ENCODE data around the gene RNF32.
A peak's percentile ranks its signal among the peaks of the same experiment; 100 is the strongest.
"Not testable (repeated sequence)": the region's sequence is repeated elsewhere in the genome, so short reads cannot be mapped to it uniquely, and the experiment has no call there.

The RNF32 gene

DNA sequence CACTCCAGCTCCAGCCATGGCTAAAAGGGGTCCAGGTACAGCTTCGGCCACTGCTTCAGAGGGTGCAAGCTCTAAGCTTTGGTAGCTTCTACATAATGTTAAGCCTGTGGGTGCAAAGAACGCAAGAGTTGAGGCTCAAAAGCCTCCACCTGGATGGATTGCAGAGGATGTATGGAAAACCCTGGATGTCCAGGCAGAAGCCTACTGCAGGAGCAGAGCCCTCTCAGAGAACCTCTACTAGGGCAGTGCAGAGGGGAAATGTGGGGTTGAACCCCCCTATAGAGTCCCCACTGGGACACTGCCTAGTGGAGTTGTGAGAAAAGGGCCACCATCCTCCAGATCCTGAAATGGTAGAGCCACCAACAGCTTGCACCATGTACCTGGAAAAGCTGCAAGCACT lies 10.7 kb upstream of the RNF32 start:
- H3K9me3 ChIP-seq (ENCODE audit: control insufficient read depth, low read length), result peaks cover 7% of the 10 kb centered on the region
- no peak overlapping the region for H3K9ac ChIP-seq (ENCODE audit: low read length)
- no peaks in the 10 kb centered on the region for H3K36me3 ChIP-seq (ENCODE audit: control insufficient read depth, insufficient read depth, low read length, severe bottlenecking)
- H3K4me3 ChIP-seq (ENCODE audit: low read length), result no peak overlapping the region
- H3K4me1 ChIP-seq (ENCODE audit: control insufficient read depth, insufficient read depth, low read length), result peaks cover 3% of the 10 kb centered on the region
- DNase-seq (ENCODE audit: low read depth), result no peak
- H3K27me3 ChIP-seq (replicated peaks; ENCODE audit: control insufficient read depth, insufficient read depth, low read length), result no peaks in the 10 kb centered on the region

DNA sequence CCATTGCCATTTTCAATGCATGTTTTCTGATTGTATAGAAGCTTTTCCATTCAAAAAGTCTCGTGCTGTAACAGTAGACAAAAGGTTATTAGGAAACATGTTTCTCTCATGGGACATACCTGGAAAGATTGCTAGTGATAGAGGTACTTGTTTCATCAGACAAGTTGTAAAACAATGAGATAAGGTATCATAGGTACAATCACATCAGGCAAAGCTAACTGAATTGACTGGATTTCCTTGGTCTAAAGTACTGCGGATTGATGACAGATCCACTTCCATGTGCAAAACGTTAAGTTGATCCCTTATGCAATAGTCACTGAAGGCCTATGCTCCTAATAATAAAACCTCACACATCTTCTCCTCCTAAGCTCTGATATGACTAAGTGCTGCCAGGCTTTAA lies 6.5 kb upstream of the RNF32 start:
- Histone ChIP-seq H3K9ac (ENCODE audit: low read length) (no peak overlapping the region), H3K36me3 (ENCODE audit: control insufficient read depth, insufficient read depth, low read length, severe bottlenecking) (no peaks in the 10 kb centered on the region), H3K27me3 (replicated peaks; ENCODE audit: control insufficient read depth, insufficient read depth, low read length) (no peaks in the 10 kb centered on the region), H3K4me1 (ENCODE audit: control insufficient read depth, insufficient read depth, low read length) (peaks cover 4% of the 10 kb centered on the region), H3K9me3 (ENCODE audit: control insufficient read depth, low read length) (no peaks in the 10 kb centered on the region), H3K4me3 (ENCODE audit: low read length) (no peak overlapping the region)
- DNase-seq (ENCODE audit: low read depth), result no peak

DNA sequence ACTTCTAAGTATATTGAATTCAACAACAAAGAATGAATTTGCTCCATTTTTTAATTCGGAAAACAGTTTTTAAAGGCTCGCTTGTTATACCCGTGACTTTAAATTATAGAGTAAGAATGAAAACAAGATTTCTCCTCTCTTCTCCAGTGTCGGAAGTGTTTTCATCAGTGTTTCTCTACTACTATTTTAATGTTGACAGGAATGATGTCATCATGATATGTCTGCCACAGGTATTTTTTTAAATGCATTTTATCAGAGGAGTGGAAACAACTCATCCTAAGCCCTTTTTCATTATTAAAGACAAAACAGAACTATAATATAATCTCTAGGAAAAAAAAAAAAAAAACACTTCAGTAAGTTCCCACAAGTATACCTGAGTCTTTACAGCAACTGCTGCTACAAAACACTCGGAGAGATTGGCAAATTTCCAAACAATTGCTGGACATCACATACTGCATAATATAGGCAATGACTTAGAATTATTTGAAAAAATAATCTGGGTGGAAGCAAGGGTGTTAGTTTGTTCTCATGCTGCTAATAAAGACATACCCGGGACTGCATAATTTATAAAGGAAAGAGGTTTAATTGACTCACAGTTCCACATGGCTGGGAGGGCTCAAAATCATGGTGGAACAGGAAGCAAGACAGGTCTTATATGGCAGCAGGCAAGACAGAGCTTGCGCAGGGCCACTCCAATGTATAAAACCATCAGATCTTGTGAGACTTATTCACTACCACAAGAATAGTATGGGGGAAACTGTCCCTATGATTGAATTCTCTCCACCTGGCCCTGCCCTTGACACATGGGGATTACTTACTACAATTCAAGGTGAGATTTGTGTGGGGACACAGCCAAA lies 4.8 kb upstream of the RNF32 start:
- H3K9ac ChIP-seq (ENCODE audit: low read length), result no peak overlapping the region
- H3K36me3 ChIP-seq (ENCODE audit: control insufficient read depth, insufficient read depth, low read length, severe bottlenecking), result no peaks in the 10 kb centered on the region
- H3K27me3 ChIP-seq (replicated peaks; ENCODE audit: control insufficient read depth, insufficient read depth, low read length), result no peaks in the 10 kb centered on the region
- peaks cover 13% of the 10 kb centered on the region for H3K4me1 ChIP-seq (ENCODE audit: control insufficient read depth, insufficient read depth, low read length)
- no peaks in the 10 kb centered on the region for H3K9me3 ChIP-seq (ENCODE audit: control insufficient read depth, low read length)
- no peak overlapping the region for H3K4me3 ChIP-seq (ENCODE audit: low read length)
- no peak for DNase-seq (ENCODE audit: low read depth)

DNA sequence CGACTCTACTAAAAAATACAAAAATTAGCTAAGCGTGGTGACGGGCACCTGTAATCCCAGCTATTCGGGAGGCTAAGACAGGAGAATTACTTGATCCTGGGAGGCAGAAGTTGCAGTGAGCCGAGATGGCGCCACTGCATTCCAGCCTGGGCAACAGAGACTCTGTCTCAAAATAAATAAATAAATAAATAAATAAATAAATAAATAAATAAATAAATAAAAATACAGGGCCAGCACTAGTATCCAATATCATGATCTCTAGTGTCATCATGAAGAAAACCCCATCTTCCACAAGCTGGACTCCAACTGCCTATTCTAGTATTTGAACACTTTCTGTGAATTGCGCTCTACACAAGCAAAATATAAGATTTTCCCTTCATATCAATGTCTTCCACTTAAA lies 3.5 kb upstream of the RNF32 start:
- not testable (repeated sequence) for H3K27me3 ChIP-seq (replicated peaks; ENCODE audit: control insufficient read depth, insufficient read depth, low read length); H3K9me3 ChIP-seq (ENCODE audit: control insufficient read depth, low read length); H3K9ac ChIP-seq (ENCODE audit: low read length); H3K36me3 ChIP-seq (ENCODE audit: control insufficient read depth, insufficient read depth, low read length, severe bottlenecking); H3K4me3 ChIP-seq (ENCODE audit: low read length); DNase-seq (ENCODE audit: low read depth)
- H3K4me1 ChIP-seq (ENCODE audit: control insufficient read depth, insufficient read depth, low read length), result peaks cover 17% of the 10 kb centered on the region

DNA sequence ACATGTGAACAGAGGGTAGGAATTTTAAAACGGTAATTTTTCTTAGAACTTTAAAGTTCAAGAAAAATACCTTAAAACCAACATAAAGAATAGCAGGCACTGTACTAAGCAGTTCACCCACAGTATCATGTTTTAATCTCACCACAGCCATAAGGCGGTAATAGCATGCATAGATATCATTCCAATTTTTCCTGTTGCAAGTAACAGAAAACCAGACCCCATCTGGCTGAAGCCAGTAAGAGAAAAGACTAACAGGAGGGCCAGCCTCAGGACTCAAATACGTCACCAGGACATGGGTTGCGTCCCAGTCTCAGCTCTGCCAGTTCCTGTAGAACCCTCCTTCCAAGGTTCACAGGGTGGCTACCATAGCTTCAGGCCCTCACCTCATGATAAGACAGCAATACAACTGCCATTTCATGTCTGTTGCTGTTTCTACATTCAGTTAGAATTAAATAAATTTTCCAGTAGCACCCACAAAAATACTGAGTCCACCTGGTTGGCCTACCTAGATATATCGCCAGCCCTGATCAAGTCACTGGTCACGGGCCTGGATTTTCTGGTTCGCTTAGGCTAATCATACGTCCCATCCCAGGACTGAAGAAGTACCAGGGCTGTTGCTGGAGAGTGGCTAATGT lies 2.0 kb upstream of the RNF32 start:
- no peaks in the 10 kb centered on the region for H3K27me3 ChIP-seq (replicated peaks; ENCODE audit: control insufficient read depth, insufficient read depth, low read length)
- no peaks in the 10 kb centered on the region for H3K36me3 ChIP-seq (ENCODE audit: control insufficient read depth, insufficient read depth, low read length, severe bottlenecking)
- no peak overlapping the region for H3K4me3 ChIP-seq (ENCODE audit: low read length)
- DNase-seq (ENCODE audit: low read depth), result no peak
- H3K9ac ChIP-seq (ENCODE audit: low read length), result no peak overlapping the region
- peaks cover 17% of the 10 kb centered on the region for H3K4me1 ChIP-seq (ENCODE audit: control insufficient read depth, insufficient read depth, low read length)
- no peaks in the 10 kb centered on the region for H3K9me3 ChIP-seq (ENCODE audit: control insufficient read depth, low read length)

DNA sequence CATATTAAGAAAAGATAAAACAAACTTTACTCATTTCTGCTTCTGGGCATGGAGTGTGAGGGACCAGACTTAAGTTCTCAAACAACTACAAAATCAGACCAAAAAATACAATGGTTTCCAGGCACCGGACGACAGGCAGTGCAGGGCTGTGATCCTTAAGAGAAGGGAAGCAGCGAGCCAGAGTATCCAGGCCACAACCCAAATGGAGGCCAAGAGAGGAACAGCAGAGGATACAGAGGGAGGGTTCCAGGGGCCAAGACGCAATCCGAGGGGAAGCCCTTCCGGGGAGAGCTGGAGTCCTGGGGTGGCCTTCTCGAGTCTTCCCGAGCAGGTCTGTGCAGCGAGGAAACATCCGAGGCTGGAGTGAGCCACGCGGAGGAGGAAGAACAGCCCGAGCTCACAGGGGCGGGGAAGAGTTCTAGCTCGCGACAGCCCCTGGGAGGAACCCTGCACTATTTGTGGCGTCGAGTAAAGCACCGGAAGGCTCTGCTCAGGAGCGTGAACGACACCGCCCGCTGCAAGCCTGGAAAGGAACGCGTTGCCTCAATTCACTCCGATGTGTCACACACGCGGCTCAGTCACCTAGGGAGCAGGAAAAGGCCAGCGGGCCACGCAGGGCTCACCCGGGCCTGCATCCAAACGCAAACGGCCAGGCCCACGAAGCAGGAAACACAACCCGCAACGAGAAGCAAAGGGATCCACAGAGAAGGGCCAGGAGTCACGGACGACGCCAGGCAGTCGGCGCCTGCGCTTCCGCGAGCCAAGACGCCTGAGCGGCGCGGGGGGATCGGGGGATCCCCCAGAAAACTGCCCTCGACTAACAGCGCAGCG lies 933 bp upstream of the RNF32 start:
- H3K4me3 ChIP-seq (ENCODE audit: low read length), result peak overlapping the region; percentile 97
- no peaks in the 10 kb centered on the region for H3K36me3 ChIP-seq (ENCODE audit: control insufficient read depth, insufficient read depth, low read length, severe bottlenecking)
- no peaks in the 10 kb centered on the region for H3K9me3 ChIP-seq (ENCODE audit: control insufficient read depth, low read length)
- H3K27me3 ChIP-seq (replicated peaks; ENCODE audit: control insufficient read depth, insufficient read depth, low read length), result no peaks in the 10 kb centered on the region
- H3K4me1 ChIP-seq (ENCODE audit: control insufficient read depth, insufficient read depth, low read length), result peaks cover 17% of the 10 kb centered on the region
- DNase-seq (ENCODE audit: low read depth), result no peak
- peak overlapping the region; percentile 78 for H3K9ac ChIP-seq (ENCODE audit: low read length)

DNA sequence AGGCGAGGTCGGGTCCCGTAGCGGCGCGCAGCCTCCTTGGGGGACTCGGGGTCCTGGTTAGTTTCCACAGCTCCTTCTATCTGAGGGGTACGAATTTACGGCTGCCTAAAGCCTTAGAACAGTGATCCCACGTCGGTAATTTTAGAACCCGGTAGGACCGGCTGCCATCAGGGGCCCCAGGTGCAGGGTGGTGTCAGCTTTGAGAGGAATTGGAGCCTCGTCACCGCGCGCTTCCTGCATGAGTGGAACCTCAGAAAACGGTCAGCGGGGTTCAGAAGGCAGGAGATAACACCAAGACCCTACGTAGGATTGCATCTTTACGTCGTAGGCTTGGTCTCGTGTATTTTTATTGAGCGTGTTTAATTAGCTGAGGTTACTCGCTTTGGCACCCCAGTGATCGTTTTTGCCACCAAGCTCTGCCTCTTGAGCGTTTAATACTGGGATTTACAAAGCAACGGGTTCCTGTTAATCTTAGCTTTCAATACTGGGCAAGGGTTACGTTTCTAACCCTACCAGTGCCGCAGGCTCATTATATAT lies 443 bp downstream of the RNF32 start:
- H3K4me1 ChIP-seq (ENCODE audit: control insufficient read depth, insufficient read depth, low read length), result peaks cover 17% of the 10 kb centered on the region
- H3K9ac ChIP-seq (ENCODE audit: low read length), result peak overlapping the region; percentile 93
- H3K36me3 ChIP-seq (ENCODE audit: control insufficient read depth, insufficient read depth, low read length, severe bottlenecking), result no peaks in the 10 kb centered on the region
- no peaks in the 10 kb centered on the region for H3K27me3 ChIP-seq (replicated peaks; ENCODE audit: control insufficient read depth, insufficient read depth, low read length)
- H3K4me3 ChIP-seq (ENCODE audit: low read length), result peak overlapping the region; percentile 97
- DNase-seq (ENCODE audit: low read depth), result peak; percentile 50
- no peaks in the 10 kb centered on the region for H3K9me3 ChIP-seq (ENCODE audit: control insufficient read depth, low read length)

DNA sequence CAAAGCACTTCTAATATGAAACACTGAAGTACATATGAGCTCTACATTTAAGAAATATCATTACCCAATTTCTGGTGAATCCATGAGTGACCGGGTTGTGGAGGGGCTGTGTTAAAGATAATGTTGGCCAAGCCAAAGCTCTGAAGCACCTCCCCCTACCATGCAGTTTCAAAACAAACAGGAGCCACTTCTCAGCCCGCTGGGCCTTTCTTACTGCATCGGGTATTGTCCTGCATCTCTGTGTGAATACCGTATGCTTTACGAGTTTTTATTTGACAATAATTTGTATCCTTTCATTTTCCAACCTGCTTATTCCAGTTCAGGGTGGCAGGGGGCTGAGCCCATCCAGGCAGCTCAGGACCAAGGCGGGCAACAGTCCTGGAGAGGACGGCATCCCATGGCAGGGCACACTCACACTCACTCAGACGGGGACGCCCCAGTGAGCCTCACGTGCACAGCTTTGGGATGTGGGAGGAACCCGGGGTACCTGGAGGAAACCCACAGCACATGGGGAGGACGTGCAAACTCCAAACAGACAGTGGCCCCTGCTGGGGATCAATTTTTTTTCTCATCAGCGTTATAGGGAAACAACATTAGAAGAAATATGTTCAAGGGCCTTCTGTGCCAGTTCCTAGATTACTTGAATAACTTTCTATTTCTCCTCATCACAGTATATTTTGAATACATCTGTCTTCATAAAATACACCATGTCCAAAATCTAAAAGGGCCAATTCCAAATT lies 1.9 kb downstream of the RNF32 start:
- Histone ChIP-seq H3K9me3 (ENCODE audit: control insufficient read depth, low read length) (no peaks in the 10 kb centered on the region), H3K36me3 (ENCODE audit: control insufficient read depth, insufficient read depth, low read length, severe bottlenecking) (no peaks in the 10 kb centered on the region), H3K4me1 (ENCODE audit: control insufficient read depth, insufficient read depth, low read length) (peaks cover 17% of the 10 kb centered on the region), H3K9ac (ENCODE audit: low read length) (no peak overlapping the region), H3K27me3 (replicated peaks; ENCODE audit: control insufficient read depth, insufficient read depth, low read length) (no peaks in the 10 kb centered on the region), H3K4me3 (ENCODE audit: low read length) (no peak overlapping the region)
- no peak for DNase-seq (ENCODE audit: low read depth)

DNA sequence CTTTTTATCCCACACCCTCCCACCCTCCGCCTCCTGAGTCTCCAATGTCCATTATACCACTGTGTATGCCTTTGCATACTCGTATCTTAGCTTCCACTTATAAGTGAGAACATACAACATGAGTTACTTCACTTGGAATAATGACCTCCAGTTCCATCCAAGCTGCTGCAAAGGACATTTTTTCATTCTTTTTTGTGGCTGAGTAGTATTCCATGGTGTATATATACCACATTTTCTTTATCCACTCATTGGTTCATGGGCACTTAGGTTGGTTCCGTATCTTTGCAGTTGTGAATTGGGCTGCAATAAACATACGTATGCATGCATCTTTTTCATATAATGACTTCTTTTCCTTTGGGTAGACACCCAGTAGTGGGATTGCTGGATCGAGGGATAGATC lies 6.8 kb downstream of the RNF32 start:
- not testable (repeated sequence) for H3K27me3 ChIP-seq (replicated peaks; ENCODE audit: control insufficient read depth, insufficient read depth, low read length); H3K9me3 ChIP-seq (ENCODE audit: control insufficient read depth, low read length); H3K4me3 ChIP-seq (ENCODE audit: low read length); DNase-seq (ENCODE audit: low read depth); H3K9ac ChIP-seq (ENCODE audit: low read length); H3K4me1 ChIP-seq (ENCODE audit: control insufficient read depth, insufficient read depth, low read length); H3K36me3 ChIP-seq (ENCODE audit: control insufficient read depth, insufficient read depth, low read length, severe bottlenecking)

DNA sequence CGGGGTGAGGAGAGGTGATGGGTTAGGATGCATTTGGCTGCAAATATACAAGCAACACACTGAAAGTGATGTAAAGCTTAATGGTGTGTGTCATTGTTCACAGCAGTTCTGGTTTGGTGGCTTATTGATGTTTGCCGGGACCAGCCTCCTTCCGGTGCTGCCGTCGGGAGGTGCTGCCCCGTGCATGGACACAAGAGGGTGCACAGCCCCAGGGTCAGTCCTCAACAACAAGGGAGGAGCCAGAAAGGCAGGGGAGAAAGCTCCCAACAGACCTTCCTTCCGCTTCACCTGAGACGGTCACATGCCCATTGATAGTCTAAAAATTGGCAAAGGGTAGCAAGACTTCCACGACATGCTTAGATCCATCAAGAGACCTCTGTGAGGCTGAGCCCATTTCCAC lies 9.5 kb downstream of the RNF32 start:
- Histone ChIP-seq H3K9me3 (ENCODE audit: control insufficient read depth, low read length) (no peaks in the 10 kb centered on the region), H3K4me1 (ENCODE audit: control insufficient read depth, insufficient read depth, low read length) (no peaks in the 10 kb centered on the region), H3K36me3 (ENCODE audit: control insufficient read depth, insufficient read depth, low read length, severe bottlenecking) (no peaks in the 10 kb centered on the region), H3K9ac (ENCODE audit: low read length) (no peak overlapping the region), H3K27me3 (replicated peaks; ENCODE audit: control insufficient read depth, insufficient read depth, low read length) (no peaks in the 10 kb centered on the region), H3K4me3 (ENCODE audit: low read length) (no peak overlapping the region)
- DNase-seq (ENCODE audit: low read depth), result no peak
